ENCODE data around the gene HM13.
"Not testable (repeated sequence)": the region's sequence is repeated elsewhere in the genome, so short reads cannot be mapped to it uniquely, and the experiment has no call there.

The HM13 gene

GRCh38 chr20:31542963-31543362 lies 28.7 kb downstream of the HM13 start:
- Histone ChIP-seq H3K27ac (no peak overlapping the region), H3K4me3 (no peak overlapping the region)
- TF ChIP-seq CTCF (IDR thresholded peaks at IDR 0.05) = no peak
- no peak for DNase-seq (ENCODE audit: low spot score)

- DNase-seq (ENCODE audit: low spot score) = no peak
- Histone ChIP-seq H3K4me3 (no peak overlapping the region), H3K27ac (peak overlapping the region in 1 of 2 donors; percentile 72)
- no peak for TF ChIP-seq CTCF (IDR thresholded peaks at IDR 0.05)
These were observed 29.8 kb downstream of the HM13 start for GRCh38 chr20:31543966-31544598.

DNA sequence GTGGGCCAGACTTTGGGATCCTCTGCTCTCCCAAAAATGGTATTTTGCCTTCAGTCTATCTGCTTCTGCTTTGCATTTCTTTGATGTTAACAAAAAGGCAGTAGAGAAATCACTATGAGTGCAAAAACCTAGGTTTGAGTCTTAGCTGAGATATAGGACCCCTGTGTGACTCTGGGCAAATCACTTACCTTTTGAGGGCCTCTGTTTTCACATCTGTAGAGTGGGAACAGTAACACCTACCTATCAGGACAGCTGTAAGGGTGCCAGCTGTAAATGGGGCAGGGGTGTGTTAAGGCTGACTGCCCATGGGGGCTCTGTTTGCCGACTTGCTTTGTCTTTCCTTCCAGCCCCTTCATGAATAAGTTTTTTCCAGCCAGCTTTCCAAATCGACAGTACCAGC lies 30.4 kb downstream of the HM13 start:
- no peak for DNase-seq (ENCODE audit: low spot score)
- Histone ChIP-seq H3K4me3 (no peak overlapping the region), H3K27ac (peak overlapping the region in 1 of 2 donors; percentile 72)
- no peak for TF ChIP-seq CTCF (IDR thresholded peaks at IDR 0.05)

- peak overlapping the region in 1 of 2 donors; percentile 72 for H3K27ac ChIP-seq
These were observed 31.4 kb downstream of the HM13 start for GRCh38 chr20:31545621-31546040.

GRCh38 chr20:31547017-31547675 lies 32.9 kb downstream of the HM13 start:
- Histone ChIP-seq H3K4me3 (peak overlapping the region; percentile 73), H3K27ac (peak overlapping the region; percentile 80 to 95)
- TF ChIP-seq CTCF (IDR thresholded peaks at IDR 0.05) = no peak
- DNase-seq (ENCODE audit: low spot score) = peak; percentile 85

More at GRCh38 chr20:31545621-31546040, 31.4 kb downstream of the HM13 start:
- not testable (repeated sequence) for H3K4me3 ChIP-seq; DNase-seq (ENCODE audit: low spot score)

DNA sequence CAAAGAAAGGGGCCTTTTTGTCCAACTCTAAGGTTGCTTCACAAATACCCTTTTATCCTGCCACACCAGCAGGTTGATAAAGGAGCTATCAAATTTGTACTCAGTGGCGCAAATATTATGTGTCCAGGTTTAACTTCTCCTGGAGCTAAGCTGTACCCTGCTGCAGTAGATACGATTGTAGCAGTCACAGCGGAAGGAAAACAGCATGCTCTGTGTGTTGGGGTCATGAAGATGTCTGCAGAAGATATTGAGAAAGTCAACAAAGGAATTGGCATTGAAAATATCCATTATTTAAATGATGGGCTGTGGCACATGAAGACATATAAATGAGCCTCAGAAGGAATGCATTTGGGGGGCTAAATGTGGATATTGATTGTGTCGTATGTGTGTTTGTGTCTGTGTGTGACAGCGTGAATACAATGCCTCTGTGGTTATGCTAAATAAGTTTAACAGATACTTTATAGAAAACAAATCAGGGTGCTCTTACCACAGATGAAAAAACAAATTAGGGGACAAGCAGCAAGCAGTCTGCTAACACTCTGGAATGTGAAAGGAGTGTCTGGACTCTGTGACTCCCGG lies 33.6 kb downstream of the HM13 start:
- no peak for TF ChIP-seq CTCF (IDR thresholded peaks at IDR 0.05)
- Histone ChIP-seq H3K27ac (peak overlapping the region; percentile 80 to 95), H3K4me3 (peak overlapping the region; percentile 73)
- no peak for DNase-seq (ENCODE audit: low spot score)

GRCh38 chr20:31548820-31549512 lies 34.7 kb downstream of the HM13 start:
- DNase-seq (ENCODE audit: low spot score) = no peak
- Histone ChIP-seq H3K27ac (no peak overlapping the region), H3K4me3 (no peak overlapping the region)
- TF ChIP-seq CTCF (IDR thresholded peaks at IDR 0.05) = no peak

Measured in coronary artery (tissue), 2 donors.